ENCODE results near the gene TNPO3. TPM values are rescaled to one million over a fixed set of nuclear protein-coding genes. Genes with fewer than 3 reads are reported as not detected.
"Not testable (repeated sequence)": the region's sequence is repeated elsewhere in the genome, so short reads cannot be mapped to it uniquely, and the experiment has no call there.

The TNPO3 gene
- total RNA-seq, 1 donor from 2014 or later, result 103 TPM

- DNase-seq (ENCODE audit: low read depth), result no peak
Measured at GRCh38 chr7:128922496-128923410, 132.2 kb downstream of the TNPO3 start.

GRCh38 chr7:128921866-128922440 is 133.0 kb downstream of the TNPO3 start:
- no peak for DNase-seq (ENCODE audit: low read depth)

GRCh38 chr7:128920913-128921582 is 133.9 kb downstream of the TNPO3 start:
- DNase-seq (ENCODE audit: low read depth), result peak; percentile 60

GRCh38 chr7:128919881-128920799 is 134.8 kb downstream of the TNPO3 start:
- DNase-seq (ENCODE audit: low read depth), result peak; percentile 18

- DNase-seq (ENCODE audit: low read depth), result no peak
Measured at GRCh38 chr7:128919241-128919640, 135.7 kb downstream of the TNPO3 start.

GRCh38 chr7:128918016-128918665 is 136.8 kb downstream of the TNPO3 start:
- no peak for DNase-seq (ENCODE audit: low read depth)

- no peak for DNase-seq (ENCODE audit: low read depth)
Measured at GRCh38 chr7:128917122-128917521, 137.8 kb downstream of the TNPO3 start.

GRCh38 chr7:128916643-128916915 is 138.3 kb downstream of the TNPO3 start:
- no peak for DNase-seq (ENCODE audit: low read depth)

GRCh38 chr7:128915841-128916642 is 138.9 kb downstream of the TNPO3 start:
- DNase-seq (ENCODE audit: low read depth), result no peak

GRCh38 chr7:128915271-128915819 is 139.6 kb downstream of the TNPO3 start:
- no peak for DNase-seq (ENCODE audit: low read depth)

GRCh38 chr7:128914566-128915151 is 140.3 kb downstream of the TNPO3 start:
- DNase-seq (ENCODE audit: low read depth), result no peak

- DNase-seq (ENCODE audit: low read depth), result no peak
Measured at GRCh38 chr7:128913870-128914565, 140.9 kb downstream of the TNPO3 start.

- DNase-seq (ENCODE audit: low read depth), result not testable (repeated sequence)
Measured at GRCh38 chr7:128912709-128913495, 142.0 kb downstream of the TNPO3 start.

- DNase-seq (ENCODE audit: low read depth), result no peak
Measured at GRCh38 chr7:128912281-128912680, 142.6 kb downstream of the TNPO3 start.

GRCh38 chr7:128911423-128912031 is 143.4 kb downstream of the TNPO3 start:
- DNase-seq (ENCODE audit: low read depth), result peak; percentile 68

- no peak for DNase-seq (ENCODE audit: low read depth)
Measured at GRCh38 chr7:128910569-128910945, 144.4 kb downstream of the TNPO3 start, which contains the start of gene KCP. Gene KCP, minus strand, starts transcription at chr7:128910709. Its CDS starts 33 bp downstream, at chr7:128910676.
